IPS DF 4.7 (cell line): Measurements from ENCODE around the gene KCNJ1.

Experiments used
- DNase-seq: peaks from one replicate; pipeline ENCODE4 v3.0.0-alpha.2; 2013; ENCODE audit warnings: low spot score; ENCODE audit errors: extremely low read depth

KCNJ1 gene

DNA sequence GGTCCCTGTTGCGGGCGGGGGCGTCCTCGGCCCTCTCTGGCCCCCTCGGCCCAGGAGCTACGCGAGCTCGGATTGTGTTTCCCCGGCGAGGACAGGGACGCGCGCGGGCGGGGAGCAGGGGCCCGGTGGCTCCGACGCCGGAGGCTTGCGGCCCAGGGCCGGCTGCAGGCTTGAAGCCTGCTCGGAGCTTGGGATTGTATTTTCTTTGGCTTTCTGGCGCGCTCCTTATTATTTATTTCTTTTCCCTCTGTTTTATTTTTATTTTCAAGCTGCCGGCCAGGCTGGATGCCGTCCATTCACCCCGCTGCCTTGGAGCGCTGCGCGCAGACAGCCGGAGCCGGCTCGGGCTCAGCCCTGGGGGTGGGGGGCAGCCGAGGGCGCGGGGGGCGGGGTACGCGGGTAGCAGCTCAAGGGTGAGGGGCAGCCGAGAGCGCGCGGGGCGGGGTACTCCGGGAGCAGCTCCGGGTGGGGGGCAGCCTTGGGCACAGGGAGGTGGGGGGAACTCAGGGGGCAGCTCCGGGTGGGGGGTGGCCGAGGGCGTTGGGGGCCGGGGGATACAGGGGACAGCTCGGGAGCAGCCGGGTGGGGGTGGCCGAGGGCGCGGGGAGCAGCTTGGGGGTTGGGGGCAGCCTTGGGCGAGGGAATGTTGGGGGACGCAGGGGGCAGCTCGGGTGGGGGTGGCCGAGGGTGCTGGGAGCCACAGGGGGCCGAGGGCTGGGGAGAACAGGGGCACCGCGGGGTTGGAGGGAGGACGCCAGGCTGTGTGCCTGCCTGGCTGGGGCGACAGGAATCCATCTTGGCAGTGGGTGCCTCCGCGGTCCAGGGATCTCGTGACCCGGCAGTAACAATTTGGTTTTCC lies 42.7 kb downstream of the KCNJ1 start:
- no peak for DNase-seq

DNA sequence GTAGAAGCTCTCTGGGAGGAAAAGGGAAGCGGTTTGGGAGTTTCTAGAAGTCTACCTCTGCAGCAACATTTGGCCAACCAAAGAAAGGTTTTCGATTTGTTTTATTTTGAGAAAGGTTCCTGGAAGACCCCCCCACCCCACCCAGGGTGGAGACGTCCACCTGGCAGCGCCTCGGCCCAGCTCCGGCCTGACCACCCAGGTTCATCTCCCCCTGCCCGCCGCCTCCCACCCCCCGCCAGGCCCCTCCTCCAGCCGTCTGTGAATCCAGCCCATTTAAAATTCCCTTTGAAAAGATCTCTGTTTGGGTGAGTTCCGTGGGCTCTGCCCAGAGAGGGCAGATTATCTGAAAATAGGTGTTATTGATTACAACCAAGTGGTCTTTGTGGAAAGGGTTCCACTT lies 43.3 kb downstream of the KCNJ1 start:
- no peak for DNase-seq

DNA sequence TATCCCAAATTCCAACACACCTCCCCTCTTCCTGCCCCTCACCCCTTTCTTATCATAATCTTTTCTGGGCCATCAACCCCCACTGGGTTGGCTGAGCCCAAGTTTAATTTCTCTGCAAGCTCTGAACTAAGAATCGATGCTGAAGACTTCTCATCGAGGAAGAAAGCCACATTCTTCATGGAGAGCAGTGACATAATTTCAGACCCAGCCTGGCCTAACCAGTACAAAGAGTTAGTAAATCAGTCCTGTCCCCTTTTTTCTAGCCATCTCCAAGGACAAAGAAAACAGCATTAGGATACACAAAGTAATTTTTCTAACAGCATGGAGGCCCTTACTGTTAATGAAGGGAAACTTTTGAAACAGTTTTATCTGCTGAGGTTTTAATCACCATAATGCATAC lies 45.0 kb downstream of the KCNJ1 start:
- no peak for DNase-seq

DNA sequence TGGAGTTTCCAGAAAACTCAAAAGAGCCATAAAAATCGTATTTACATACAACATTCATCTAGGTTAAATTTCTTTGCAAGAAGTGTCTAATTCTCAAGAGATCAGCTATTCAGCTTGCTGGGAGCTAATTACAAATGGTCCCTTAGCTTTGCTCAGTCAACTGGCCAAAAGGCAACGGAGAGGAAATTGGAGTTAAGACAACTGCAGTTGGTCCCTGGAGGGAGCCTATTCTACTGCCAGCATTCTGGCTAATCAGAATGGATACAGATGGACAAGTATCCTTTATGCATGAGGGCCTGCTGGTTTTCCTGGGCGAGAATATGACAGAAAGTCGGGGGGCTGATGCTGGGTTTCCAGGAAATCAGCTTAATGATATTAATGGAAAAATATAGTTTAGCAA lies 45.5 kb downstream of the KCNJ1 start:
- DNase-seq, result no peak

DNA sequence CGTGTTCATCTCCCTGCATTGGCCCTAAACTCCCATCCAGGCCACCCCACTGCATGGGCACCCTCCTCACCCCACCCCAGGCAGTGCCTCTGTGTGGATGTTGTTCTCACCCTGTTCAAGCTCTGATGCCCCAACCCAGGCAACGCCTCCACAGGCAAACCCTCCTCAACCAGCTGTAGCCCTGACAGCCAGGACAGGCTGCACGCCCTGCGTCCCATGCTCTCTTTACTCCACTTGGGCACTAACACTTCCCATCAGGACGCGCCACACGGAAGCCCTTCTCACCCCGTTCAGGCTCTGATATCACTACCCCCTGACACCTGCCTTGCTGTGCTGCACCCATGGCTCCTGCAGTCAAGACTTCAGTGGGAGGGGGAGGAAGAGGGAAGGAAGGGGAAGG lies 47.9 kb downstream of the KCNJ1 start:
- no peak for DNase-seq

- peak; percentile 89 for DNase-seq
Measured at GRCh38 chr11:128814856-128815705, 52.0 kb downstream of the KCNJ1 start.

DNA sequence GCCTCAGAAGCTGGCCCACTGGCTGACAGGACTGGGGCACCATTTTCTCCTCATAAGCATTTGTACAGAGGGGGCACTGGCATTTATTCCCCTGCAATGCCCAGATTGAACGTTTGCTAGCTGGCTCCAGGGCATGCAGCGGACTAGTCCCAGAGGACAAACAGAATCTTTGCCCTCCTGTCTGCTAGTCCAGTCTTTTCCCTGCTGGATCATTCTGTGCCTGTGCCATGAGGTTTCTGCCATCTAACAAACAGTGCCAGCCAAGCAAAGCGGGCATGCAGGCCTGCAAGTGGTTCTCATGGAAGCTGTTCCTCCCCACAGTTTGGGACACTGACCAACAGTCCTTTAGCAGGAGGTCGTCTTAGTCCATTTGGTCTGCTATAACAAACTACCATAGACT lies 53.4 kb downstream of the KCNJ1 start:
- no peak for DNase-seq

DNA sequence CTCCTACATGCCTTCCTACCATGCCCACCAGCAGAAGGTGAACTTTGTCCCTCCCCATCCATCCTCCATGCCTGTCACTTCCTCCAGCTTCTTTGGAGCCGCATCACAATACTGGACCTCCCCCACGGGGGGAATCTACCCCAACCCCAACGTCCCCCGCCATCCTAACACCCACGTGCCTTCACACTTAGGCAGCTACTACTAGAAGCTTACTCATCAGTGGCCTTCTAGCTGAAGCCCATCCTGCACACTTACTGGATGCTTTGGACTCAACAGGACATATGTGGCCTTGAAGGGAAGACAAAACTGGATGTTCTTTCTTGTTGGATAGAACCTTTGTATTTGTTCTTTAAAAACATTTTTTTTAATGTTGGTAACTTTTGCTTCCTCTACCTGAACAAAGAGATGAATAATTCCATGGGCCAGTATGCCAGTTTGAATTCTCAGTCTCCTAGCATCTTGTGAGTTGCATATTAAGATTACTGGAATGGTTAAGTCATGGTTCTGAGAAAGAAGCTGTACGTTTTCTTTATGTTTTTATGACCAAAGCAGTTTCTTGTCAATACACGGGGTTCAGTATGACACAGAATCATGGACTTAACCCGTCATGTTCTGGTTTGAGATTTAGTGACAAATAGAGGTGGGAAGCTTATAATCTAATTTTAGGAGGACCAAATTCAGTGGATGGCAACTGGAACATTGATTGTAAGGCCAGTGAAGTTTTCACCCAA lies 56.1 kb downstream of the KCNJ1 start:
- no peak for DNase-seq

- no peak for DNase-seq
Measured at GRCh38 chr11:128809128-128809527, 58.0 kb downstream of the KCNJ1 start.

- no peak for DNase-seq
Measured at GRCh38 chr11:128807909-128808308, 59.2 kb downstream of the KCNJ1 start.

GRCh38 chr11:128806506-128807261 lies 60.4 kb downstream of the KCNJ1 start:
- DNase-seq, result no peak

DNA sequence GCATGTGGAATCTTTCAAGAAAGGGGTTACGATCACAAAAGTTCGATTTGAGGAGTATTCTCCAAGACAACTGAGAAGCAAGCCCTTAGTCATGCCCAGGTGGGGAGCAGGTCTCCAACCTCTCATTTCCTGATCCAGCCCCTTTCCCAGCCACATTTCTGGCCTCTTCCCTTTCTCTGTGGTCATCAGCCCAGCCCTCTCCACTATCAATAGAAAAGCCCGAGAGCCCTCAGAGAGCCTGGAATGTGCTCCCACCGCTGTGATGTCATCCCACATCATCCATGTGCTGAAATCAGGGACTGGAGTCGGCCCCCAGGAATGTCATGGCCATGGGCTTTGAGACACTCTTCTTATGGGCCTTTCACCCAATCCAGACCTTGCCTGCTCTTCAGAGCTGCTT lies 62.6 kb downstream of the KCNJ1 start:
- DNase-seq, result no peak

DNA sequence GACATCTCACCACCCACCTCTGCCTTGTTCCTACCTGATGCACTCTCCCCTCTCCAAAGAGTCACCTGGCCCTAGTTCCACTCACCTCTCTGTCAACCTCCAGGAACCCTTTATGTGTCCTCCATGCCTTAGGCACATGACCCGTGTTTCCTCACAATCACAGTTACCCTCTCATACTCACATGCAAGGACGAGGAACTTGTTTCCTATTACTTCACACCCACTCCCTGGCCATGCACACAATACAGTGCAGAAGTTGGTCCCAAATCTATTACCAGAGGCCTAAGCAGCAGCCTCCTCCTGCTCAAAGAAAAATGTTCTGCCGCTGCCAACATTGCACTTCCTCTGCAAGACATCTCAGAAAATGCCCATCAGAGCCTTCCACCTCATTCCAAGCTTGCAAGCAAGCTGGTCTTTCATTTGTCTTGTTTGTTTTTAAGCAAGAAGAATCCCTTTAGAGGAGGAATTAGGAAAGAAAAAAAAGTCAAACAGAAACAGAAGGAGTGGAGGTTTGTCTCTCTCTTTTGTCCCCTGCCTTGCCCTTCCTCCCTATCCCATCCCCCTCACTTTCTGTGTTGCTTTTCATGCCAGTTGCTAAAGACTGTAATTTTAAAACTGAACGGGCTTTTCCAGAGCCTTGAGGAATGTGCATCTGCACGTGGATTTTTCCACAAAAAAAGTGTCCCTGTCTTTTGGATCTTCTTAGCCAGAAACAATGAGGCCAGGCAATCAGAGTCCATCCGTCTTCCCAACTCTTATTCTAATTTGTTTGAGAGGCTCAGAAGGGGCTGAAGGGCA lies 63.4 kb downstream of the KCNJ1 start:
- DNase-seq, result no peak

DNA sequence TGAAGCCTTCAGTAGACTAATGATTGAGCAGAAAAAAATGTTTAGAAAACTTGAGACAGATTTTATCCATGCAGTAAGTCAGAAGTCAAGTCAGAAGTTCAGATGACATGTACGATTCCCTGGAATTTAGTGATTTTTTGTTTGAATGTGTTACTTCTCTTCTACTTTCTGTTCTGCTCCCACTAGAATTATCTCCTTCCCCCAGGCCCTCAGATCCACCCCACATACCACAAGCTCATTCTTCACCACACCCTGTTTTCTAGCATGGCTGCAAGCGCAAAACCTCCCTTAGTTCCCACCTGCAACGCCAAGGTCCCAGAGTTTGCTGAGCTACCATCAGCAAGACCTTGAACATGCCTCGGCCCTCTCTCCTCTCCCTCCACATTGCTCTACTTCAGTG lies 64.1 kb downstream of the KCNJ1 start:
- DNase-seq, result no peak

GRCh38 chr11:128802358-128802981 lies 64.6 kb downstream of the KCNJ1 start:
- peak; percentile 53 for DNase-seq

DNA sequence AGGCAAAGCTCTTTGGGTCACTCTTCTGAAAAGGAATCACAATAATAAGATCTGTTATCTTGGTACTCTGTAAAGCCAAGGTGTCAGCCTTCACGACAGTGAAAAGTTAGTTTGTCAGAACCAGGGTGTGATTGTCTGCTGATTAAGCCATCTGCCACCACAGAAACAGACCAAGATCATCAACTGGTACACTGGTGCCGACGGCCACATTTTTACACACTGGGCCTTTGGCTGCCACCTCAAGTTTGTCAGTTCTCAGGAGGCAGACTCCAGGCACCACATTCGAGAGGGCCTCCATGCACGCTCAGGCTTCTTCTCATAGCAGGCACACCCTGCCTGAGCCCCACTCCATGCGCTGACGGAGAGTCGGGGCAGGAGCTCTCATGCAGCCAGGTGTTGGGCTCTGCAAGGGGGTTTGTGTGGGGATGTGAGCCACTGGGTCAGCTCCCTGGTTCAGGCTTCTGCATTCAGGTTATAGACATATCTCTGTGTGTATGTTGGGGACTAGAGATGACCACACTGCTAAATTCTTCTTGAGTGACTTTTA lies 66.2 kb downstream of the KCNJ1 start:
- DNase-seq, result no peak

GRCh38 chr11:128796270-128796669 lies 70.8 kb downstream of the KCNJ1 start:
- no peak for DNase-seq

DNA sequence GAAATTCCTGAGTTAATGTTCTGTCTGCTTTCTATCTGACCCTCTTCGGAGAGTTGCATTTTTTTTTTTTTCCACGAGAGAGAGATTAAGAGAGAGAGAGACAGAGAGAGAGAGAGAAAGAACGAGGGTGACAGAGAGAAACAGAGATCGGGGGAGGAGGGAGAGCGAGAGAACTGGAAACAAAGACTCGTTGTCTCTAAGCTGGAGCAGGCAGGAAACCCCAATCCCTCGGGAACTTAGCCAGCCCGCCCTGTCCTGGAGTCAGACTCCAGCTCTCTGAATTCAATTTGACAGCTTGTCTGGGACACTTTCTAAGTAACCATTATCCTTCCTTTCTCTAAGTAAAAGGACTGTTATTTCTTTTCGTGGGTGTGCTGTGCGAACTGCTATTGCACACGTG lies 76.9 kb downstream of the KCNJ1 start:
- no peak for DNase-seq

DNA sequence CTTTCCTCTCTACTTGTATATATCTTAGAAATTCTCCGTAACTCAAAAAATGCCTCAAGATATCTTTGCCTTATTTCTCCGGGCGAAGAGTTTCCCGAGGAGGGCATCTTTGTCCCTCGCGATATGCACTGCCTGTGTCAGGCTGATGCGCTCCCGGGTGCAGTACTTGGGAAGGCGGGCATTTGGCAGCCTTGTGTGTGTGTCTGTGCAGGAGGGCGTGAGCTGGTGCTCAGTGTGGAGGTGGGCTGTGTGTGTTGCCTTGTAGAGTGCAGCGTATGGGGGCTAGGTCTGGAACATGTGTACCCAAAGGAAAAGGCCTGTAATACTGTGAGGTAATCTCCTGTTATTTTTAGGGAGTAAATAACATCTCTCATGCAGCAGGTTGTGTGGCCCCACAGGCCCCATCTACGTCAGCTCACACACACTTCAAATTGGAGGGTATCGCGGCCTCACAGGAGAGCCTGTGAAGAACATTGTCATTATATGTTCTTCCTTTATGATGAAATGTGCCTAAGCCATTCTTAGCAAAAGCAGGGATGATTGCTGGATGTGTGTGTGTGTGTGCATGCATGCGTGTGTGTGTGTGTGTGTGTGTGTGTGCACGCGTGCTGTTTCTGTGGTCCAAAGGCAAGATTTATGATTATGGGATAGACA lies 77.5 kb downstream of the KCNJ1 start:
- no peak for DNase-seq
